H9 (cell line): ENCODE data around the gene FRZB. TPM values are rescaled to one million over a fixed set of nuclear protein-coding genes. Genes with fewer than 3 reads are reported as not detected.

Experiments used
- DNase-seq: peaks from one replicate; pipeline ENCODE4 v3.0.0-alpha.2; 2017
- H2AFZ ChIP-seq: one replicate; pipeline ENCODE4 v1.6.1; 2013; ENCODE audit warnings: mild to moderate bottlenecking, low read length, control low read depth, moderate library complexity
- H2AK5ac ChIP-seq: 2 replicates; pipeline ENCODE4 v1.6.1; 2013; ENCODE audit warnings: low read length, control low read depth, mixed read lengths; ENCODE audit not compliant: insufficient read length
- H2BK120ac ChIP-seq: one replicate; pipeline ENCODE4 v1.6.1; 2013; ENCODE audit warnings: low read depth, mild to moderate bottlenecking, low read length, control low read depth, inconsistent platforms; ENCODE audit not compliant: poor library complexity, severe bottlenecking
- H2BK12ac ChIP-seq: 2 replicates; pipeline ENCODE4 v1.6.1; 2013; ENCODE audit warnings: low read length, control low read depth, mixed read lengths, low read depth; ENCODE audit not compliant: insufficient read length
- H2BK15ac ChIP-seq: 2 replicates; pipeline ENCODE4 v1.6.1; 2013; ENCODE audit warnings: low read depth, low read length, control low read depth
- H2BK20ac ChIP-seq: one replicate; pipeline ENCODE4 v1.6.1; 2013; ENCODE audit warnings: low read depth, mild to moderate bottlenecking, low read length, control low read depth, inconsistent platforms; ENCODE audit not compliant: poor library complexity, severe bottlenecking
- H2BK5ac ChIP-seq: 2 replicates; pipeline ENCODE4 v1.6.1; 2013; ENCODE audit warnings: low read length, control low read depth, mixed read lengths; ENCODE audit not compliant: insufficient read length
- H3K14ac ChIP-seq: 2 replicates; pipeline ENCODE4 v1.6.1; 2013; ENCODE audit warnings: low read length, control low read depth; ENCODE audit not compliant: insufficient read depth
- H3K18ac ChIP-seq: 2 replicates; pipeline ENCODE4 v1.6.1; 2013; ENCODE audit warnings: low read depth, mild to moderate bottlenecking, mixed read lengths, low read length, control low read depth; ENCODE audit not compliant: insufficient read length
- H3K23ac ChIP-seq: 2 replicates; pipeline ENCODE4 v1.6.1; 2013; ENCODE audit warnings: low read length, control low read depth, mixed read lengths, low read depth; ENCODE audit not compliant: insufficient read length
- H3K23me2 ChIP-seq: 2 replicates; pipeline ENCODE4 v1.6.1; 2013; ENCODE audit warnings: low read depth, mild to moderate bottlenecking, mixed read lengths, low read length, control low read depth; ENCODE audit not compliant: insufficient read length, poor library complexity, severe bottlenecking
- H3K27ac ChIP-seq: 2 replicates; pipeline ENCODE4 v1.5.1; 2013; ENCODE audit warnings: low read length, control low read depth, mixed read lengths, low read depth; ENCODE audit not compliant: insufficient read length
- H3K27me3 ChIP-seq: 2 replicates; pipeline ENCODE4 v1.6.1; 2013; ENCODE audit warnings: low read length, control low read depth, inconsistent platforms; ENCODE audit not compliant: insufficient read depth
- H3K4ac ChIP-seq: 2 replicates; pipeline ENCODE4 v1.6.1; 2013; ENCODE audit warnings: low read depth, mild to moderate bottlenecking, control low read depth, inconsistent platforms, low read length, moderate library complexity
- H3K4me1 ChIP-seq: 2 replicates; pipeline ENCODE4 v1.6.1; 2013; ENCODE audit warnings: low read length, control low read depth, inconsistent platforms; ENCODE audit not compliant: insufficient read depth
- H3K4me2 ChIP-seq: 2 replicates; pipeline ENCODE4 v1.6.1; 2013; ENCODE audit warnings: low read length, control low read depth, mixed read lengths; ENCODE audit not compliant: insufficient read length, insufficient read depth
- H3K56ac ChIP-seq: 2 replicates; pipeline ENCODE4 v1.6.1; 2013; ENCODE audit warnings: low read depth, mild to moderate bottlenecking, mixed read lengths, low read length, control low read depth; ENCODE audit not compliant: insufficient read length
- H3K79me1 ChIP-seq: 2 replicates; pipeline ENCODE4 v1.6.1; 2013; ENCODE audit warnings: low read depth, mild to moderate bottlenecking, moderate library complexity, low read length, control low read depth, inconsistent platforms; ENCODE audit not compliant: insufficient read depth, poor library complexity, severe bottlenecking
- H3K79me2 ChIP-seq: 2 replicates; pipeline ENCODE4 v1.6.1; 2013; ENCODE audit warnings: low read length, control low read depth, inconsistent platforms; ENCODE audit not compliant: insufficient read depth
- H3K9ac ChIP-seq: 2 replicates; pipeline ENCODE4 v1.6.1; 2013; ENCODE audit warnings: low read length, control low read depth, mixed read lengths; ENCODE audit not compliant: insufficient read length; ENCODE audit errors: extremely low read depth
- H3K9me3 ChIP-seq: one replicate; pipeline ENCODE4 v1.6.1; 2013; ENCODE audit warnings: low read depth, low read length, inconsistent platforms; ENCODE audit not compliant: control insufficient read depth
- H3T11ph ChIP-seq: one replicate; pipeline ENCODE4 v1.6.1; 2013; ENCODE audit warnings: mild to moderate bottlenecking, low read length, control low read depth, inconsistent platforms
- H4K20me1 ChIP-seq: one replicate; pipeline ENCODE4 v1.6.1; 2013; ENCODE audit not compliant: control insufficient read depth, insufficient read length, insufficient read depth
- H4K5ac ChIP-seq: 2 replicates; pipeline ENCODE4 v1.6.1; 2013; ENCODE audit warnings: low read depth, mild to moderate bottlenecking, mixed read lengths, low read length, control low read depth; ENCODE audit not compliant: insufficient read length
- H4K8ac ChIP-seq: replicated peaks from 2 replicates; pipeline ENCODE4 v1.6.1; 2013; ENCODE audit warnings: low read length, control low read depth, mixed read lengths, low read depth; ENCODE audit not compliant: insufficient read length
- H4K91ac ChIP-seq: 2 replicates; pipeline ENCODE4 v1.6.1; 2013; ENCODE audit warnings: low read depth, mild to moderate bottlenecking, moderate library complexity, mixed read lengths, low read length, control low read depth; ENCODE audit not compliant: insufficient read length
- H3K27ac Mint-ChIP-seq, 3 experiments: 2 replicates in 2 of 3; 3 replicates in 1 of 3; pipeline ENCODE4 v1.8.0; 2020 to 2021; ENCODE audit warnings: mixed read lengths in 3 of 3, mild to moderate bottlenecking in 1 of 3, moderate library complexity in 1 of 3
- H3K27me3 Mint-ChIP-seq: 2 replicates; pipeline ENCODE4 v1.8.0; 2021; ENCODE audit warnings: low read depth, mild to moderate bottlenecking, moderate library complexity, mixed read lengths
- H3K36me3 Mint-ChIP-seq, 3 experiments: 2 replicates in 2 of 3; 3 replicates in 1 of 3; pipeline ENCODE4 v1.8.0; 2020 to 2021; ENCODE audit warnings: low read depth in 3 of 3, mixed read lengths in 3 of 3; ENCODE audit not compliant: insufficient read depth in 1 of 3
- H3K4me1 Mint-ChIP-seq, 2 experiments: 2 replicates each; pipeline ENCODE4 v1.8.0; 2020; ENCODE audit warnings: mixed read lengths in 2 of 2
- H3K4me3 Mint-ChIP-seq, 2 experiments: 2 replicates in 1 of 2; 3 replicates in 1 of 2; pipeline ENCODE4 v1.8.0; 2020 to 2021; ENCODE audit warnings: mild to moderate bottlenecking in 2 of 2, mixed read lengths in 2 of 2, moderate library complexity in 1 of 2
- H3K9me3 Mint-ChIP-seq, 2 experiments: 2 replicates in 1 of 2; 3 replicates in 1 of 2; pipeline ENCODE4 v1.8.0; 2020; ENCODE audit warnings: mild to moderate bottlenecking in 2 of 2, mixed read lengths in 2 of 2, moderate library complexity in 1 of 2
- CTCF ChIP-seq: fragments of 200-600 bp; sonication (generic); conservative IDR thresholded peaks from 3 replicates; pipeline ENCODE4 v1.8.0; 2021; ENCODE audit warnings: antibody characterized with exemption, mild to moderate bottlenecking
- WGBS: extraction: QIAGEN DNeasy Blood & Tissue Kit; methylation state at CpG from one replicate; pipeline ENCODE4 v1.1.7; 2013; ENCODE audit warnings: missing lambda C conversion rate, low lambda C conversion rate, mixed read lengths; ENCODE audit not compliant: insufficient read length; ENCODE audit errors: extremely low coverage; 5-methylcytosine and 5-hydroxymethylcytosine counted together
- total RNA-seq: library from RNA; stranded (reverse); gene quantifications from 2 replicates; pipeline ENCODE4 v1.2.1, GENCODE V29; 2021

The FRZB gene
- total RNA-seq, 1 experiment from 2014 or later = 1.1 TPM

- Mint-ChIP-seq H3K4me3 (no peak overlapping the region), H3K4me1 (peaks cover 40 to 48% of the 10 kb centered on the region in 2 experiments), H3K9me3 (no peaks in the 10 kb centered on the region), H3K27me3 (no peaks in the 10 kb centered on the region), H3K27ac (peak overlapping the region in 1 of 3 experiments; percentile 9; a peak in 1 of 7 replicates), H3K36me3 (no peaks in the 10 kb centered on the region)
- no peak overlapping the region for H2BK120ac ChIP-seq
- H3K18ac ChIP-seq = no peak overlapping the region
- no peak overlapping the region for H3K14ac ChIP-seq
- no peak overlapping the region for H3K56ac ChIP-seq
- H3K27me3 ChIP-seq = no peaks in the 10 kb centered on the region
- no peaks in the 10 kb centered on the region for H3K79me1 ChIP-seq
- H2BK12ac ChIP-seq = no peak overlapping the region
- H4K5ac ChIP-seq = no peak overlapping the region
- peaks cover 8% of the 10 kb centered on the region; the same call in 1 of the 2 replicates for H3K4me1 ChIP-seq
- H3K23me2 ChIP-seq = no peaks in the 10 kb centered on the region
- no peak for TF ChIP-seq CTCF
- no peak overlapping the region for H4K91ac ChIP-seq
- WGBS = no CpG with 5 or more reads among the region's 2 CpGs
- no peak overlapping the region for H3K23ac ChIP-seq
- DNase-seq = no peak
- no peak overlapping the region for H2BK20ac ChIP-seq
- no peak overlapping the region for H3K4me2 ChIP-seq
- H3K79me2 ChIP-seq = no peaks in the 10 kb centered on the region
- no peak overlapping the region for H2BK15ac ChIP-seq
- no peak overlapping the region for H4K8ac ChIP-seq
- no peaks in the 10 kb centered on the region for H3K9me3 ChIP-seq
- no peak overlapping the region for H2AFZ ChIP-seq
- H2BK5ac ChIP-seq = no peak overlapping the region
- no peak overlapping the region for H3K9ac ChIP-seq
- no peak overlapping the region for H3K27ac ChIP-seq
- no peaks in the 10 kb centered on the region for H4K20me1 ChIP-seq
- no peak overlapping the region for H3K4ac ChIP-seq
- H3T11ph ChIP-seq = no peak overlapping the region
- no peak overlapping the region for H2AK5ac ChIP-seq
Measured at GRCh38 chr2:182821182-182821581, 45.3 kb downstream of the FRZB start.
